ENCODE measurements around the gene CABP4.

DNA sequence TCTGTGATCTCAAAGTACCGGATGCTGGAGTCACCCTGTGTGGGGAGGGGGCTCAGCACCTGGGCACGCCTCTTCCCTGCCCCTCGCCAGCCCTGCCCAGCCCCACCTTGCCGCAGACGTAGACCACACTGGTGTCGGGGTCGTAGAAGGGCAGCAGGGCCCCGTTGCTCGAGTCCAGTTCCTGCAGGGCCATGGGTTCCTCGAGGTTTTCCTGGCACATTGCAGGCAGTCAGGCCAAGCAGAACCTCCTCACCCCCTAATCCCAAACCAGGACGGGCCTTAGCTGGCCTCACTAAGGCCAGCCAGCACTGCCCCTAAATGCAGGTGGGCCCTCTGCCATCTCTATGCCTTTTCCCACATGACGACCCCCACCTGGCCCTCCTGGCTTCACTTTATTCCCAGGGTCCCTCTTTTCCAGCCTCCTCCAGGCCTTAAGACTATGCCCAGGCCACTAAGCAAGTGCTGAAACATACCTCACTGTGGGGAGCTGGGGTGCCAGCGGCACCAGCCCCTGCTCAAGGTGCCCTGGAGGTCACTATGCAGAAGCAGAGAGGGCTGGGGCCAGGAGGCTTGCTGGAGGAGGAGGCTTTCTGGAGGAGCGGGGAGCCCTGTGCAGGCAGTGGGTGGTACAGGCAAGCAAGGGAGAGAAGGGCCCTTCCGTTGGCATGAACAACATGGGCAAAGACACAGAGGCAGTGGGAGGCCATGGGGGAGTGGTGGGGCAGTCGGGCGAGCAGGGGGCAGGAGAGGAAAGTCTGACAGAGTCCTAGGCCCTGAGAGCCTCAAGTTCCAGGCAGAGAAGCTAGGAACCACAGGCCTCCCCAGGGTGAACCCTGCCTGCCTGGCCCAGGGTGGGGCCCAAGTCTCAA is 14.7 kb upstream of the CABP4 start:
- TF ChIP-seq, protein P1, sequence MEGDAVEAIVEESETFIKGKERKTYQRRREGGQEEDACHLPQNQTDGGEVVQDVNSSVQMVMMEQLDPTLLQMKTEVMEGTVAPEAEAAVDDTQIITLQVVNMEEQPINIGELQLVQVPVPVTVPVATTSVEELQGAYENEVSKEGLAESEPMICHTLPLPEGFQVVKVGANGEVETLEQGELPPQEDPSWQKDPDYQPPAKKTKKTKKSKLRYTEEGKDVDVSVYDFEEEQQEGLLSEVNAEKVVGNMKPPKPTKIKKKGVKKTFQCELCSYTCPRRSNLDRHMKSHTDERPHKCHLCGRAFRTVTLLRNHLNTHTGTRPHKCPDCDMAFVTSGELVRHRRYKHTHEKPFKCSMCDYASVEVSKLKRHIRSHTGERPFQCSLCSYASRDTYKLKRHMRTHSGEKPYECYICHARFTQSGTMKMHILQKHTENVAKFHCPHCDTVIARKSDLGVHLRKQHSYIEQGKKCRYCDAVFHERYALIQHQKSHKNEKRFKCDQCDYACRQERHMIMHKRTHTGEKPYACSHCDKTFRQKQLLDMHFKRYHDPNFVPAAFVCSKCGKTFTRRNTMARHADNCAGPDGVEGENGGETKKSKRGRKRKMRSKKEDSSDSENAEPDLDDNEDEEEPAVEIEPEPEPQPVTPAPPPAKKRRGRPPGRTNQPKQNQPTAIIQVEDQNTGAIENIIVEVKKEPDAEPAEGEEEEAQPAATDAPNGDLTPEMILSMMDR (IDR thresholded peaks at IDR 0.05) = no peak
- no peak for TF ChIP-seq EZH2 (IDR thresholded peaks at IDR 0.05; ENCODE audit: borderline replicate concordance, insufficient read depth, low read depth, low read length, poor library complexity, severe bottlenecking)

Data from B cell (primary cell).